Activated T-helper 1 cell treated with Interleukin-2 at 50 U/mL for 16 hours (primary cell): Measurements from ENCODE around the gene ZCCHC14.
"Not testable (repeated sequence)": the region's sequence is repeated elsewhere in the genome, so short reads cannot be mapped to it uniquely, and the experiment has no call there.

ENCODE experiments used
- DNase-seq: peaks from one replicate; pipeline ENCODE4 v3.0.0-alpha.2; 2020; ENCODE audit warnings: low read depth

Gene ZCCHC14

GRCh38 chr16:87380881-87381280 is 111.9 kb downstream of the ZCCHC14 start:
- no peak for DNase-seq

DNA sequence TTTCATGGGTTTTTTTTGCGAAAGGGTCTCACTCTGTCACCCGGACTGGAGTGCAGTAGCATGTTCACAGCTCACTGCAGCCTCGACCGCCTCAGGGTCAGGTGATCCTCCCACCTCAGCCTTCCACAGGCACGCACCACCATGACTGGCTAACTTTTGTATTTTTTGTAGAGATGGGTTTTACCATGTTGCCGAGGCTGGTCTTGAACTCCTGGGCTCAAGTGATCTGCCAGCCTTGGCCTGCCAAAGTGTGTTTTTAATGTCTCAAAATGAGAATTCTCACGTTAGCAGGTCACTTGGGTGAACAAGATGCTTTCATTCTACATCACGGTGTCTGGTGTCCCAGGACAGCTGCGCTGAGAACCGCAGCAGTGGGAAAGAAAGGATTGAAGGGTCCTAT is 112.4 kb downstream of the ZCCHC14 start:
- no peak for DNase-seq

GRCh38 chr16:87379312-87379752 is 113.5 kb downstream of the ZCCHC14 start:
- DNase-seq: not testable (repeated sequence)

- DNase-seq: no peak
Measured at GRCh38 chr16:87376660-87377059, 116.2 kb downstream of the ZCCHC14 start.

DNA sequence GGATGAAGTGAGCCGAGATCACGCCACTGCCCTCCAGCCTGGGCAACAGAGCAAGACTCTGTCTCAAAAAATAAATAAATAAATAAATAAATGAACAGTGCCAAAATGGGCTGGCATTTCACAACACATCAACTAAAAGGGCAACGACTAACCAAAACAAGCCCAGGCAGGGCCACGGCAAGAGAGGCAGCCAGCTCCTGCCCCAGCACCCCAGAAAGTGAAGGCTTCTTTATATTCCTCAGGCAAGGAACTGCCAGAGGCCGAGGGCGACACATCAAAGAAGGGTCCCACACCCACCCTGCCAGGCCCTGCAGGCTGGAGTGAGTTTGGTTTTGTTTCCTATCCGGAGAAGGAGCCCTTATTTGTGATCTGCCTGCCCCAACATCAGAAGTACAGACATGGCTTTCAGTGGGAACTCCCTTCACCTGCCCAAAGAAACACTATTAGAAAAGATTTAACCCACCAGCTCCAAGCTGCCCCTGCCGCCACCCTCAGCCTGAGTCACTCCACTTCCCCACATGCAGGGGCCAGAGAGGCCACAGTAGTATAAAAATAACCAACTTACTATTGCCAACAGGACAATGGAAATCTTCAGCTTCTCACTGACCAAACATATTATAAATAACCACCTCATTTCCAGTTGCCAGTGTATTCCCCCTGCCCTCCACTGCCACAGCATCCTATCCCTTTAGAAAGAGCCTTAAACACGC is 117.2 kb downstream of the ZCCHC14 start:
- no peak for DNase-seq

GRCh38 chr16:87374313-87374712 is 118.5 kb downstream of the ZCCHC14 start:
- no peak for DNase-seq

DNA sequence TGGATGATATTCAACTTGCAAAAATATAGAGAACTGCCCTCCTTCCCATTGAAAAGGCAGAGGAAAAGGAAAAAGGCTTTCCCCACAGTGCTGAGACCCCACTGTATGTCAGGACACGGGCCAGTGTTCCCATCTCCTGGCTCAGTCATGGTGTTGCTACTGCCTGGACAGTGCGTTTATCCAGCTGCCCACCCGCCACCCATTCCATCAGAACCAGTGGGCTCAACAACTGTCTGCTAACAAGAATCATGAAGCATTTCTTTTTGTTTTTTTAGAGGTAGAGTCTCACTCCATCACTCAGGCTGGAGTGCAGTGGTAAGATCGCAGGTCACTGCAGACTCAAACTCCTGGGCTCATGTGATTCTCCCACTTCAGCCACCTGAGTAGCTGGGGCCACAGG is 120.5 kb downstream of the ZCCHC14 start:
- no peak for DNase-seq

GRCh38 chr16:87371261-87371866 is 121.5 kb downstream of the ZCCHC14 start:
- no peak for DNase-seq

- DNase-seq: no peak
Measured at GRCh38 chr16:87369796-87370719, 122.8 kb downstream of the ZCCHC14 start.

- DNase-seq: no peak
Measured at GRCh38 chr16:87369117-87369765, 123.6 kb downstream of the ZCCHC14 start.

- no peak for DNase-seq
Measured at GRCh38 chr16:87368029-87368770, 124.6 kb downstream of the ZCCHC14 start.

DNA sequence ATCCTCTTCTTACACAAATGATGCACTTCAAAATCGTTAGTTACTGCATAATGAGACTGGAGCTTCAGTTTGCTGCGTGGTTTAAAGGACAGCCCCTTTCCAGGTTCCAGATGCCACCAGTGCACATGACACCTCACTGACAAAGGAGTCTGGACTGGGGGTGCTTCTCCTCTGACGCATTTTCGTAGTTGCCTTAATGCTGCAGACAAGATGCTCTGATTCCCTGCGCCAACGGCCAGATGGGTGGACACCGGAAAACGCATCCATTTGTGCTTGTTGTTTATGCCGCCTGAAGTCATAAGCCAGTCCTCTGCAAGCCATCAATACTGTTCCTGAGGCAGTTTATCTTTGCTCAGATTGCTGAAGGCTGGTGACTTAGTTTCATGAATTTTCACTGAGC is 125.3 kb downstream of the ZCCHC14 start:
- DNase-seq: no peak

GRCh38 chr16:87366930-87367329 is 125.9 kb downstream of the ZCCHC14 start:
- DNase-seq: no peak

DNA sequence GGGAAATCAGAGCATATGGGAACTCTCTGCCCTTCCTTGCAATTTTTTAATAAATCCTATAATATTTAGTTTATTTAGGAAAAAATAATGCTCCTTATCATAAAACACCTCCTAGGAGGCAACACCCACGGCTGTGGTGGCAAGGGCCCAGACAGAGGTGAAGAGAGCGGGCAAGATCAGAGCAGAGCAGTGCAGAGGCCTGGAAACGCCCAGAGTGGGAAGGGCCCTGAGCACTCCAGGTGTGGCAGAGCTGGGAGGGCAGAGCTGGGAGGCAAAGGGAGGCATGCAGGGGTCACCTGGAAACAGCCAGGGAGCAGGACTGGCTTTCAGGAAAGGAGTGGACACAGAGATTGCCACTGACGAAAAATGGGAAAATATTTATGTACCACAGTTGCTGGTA is 126.5 kb downstream of the ZCCHC14 start:
- no peak for DNase-seq

DNA sequence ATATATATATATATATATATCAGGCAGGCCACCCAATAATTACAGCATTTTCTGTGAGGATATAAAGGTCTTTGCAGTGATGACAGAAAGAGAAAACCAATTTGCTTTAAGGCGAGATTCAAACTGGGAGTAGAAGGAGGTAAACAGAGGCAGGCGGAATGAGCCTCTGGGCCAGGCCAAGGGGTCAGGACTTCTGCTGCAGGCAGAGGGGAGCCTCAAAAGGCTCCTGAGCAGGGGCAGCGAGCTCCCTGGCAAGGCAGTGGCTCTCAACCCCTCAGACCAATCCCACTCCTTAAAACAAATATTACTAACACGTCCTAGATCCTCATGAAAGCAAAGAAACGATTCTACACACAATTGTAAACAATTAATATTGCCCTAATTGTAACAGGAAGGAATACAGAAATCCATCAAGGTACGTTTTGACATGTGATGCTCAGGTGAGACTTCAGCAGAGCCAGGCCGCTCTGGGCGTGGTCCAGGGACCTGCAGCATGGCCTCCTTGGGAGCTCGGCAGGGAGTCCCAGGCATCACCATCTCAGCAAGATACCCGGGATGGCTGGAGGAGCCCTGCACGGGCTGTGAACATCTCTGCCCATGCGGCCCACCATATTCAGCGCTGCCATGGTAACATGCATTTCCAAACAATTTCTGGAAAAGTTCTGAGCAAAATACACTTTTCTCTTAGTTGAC is 127.7 kb downstream of the ZCCHC14 start:
- DNase-seq: no peak

DNA sequence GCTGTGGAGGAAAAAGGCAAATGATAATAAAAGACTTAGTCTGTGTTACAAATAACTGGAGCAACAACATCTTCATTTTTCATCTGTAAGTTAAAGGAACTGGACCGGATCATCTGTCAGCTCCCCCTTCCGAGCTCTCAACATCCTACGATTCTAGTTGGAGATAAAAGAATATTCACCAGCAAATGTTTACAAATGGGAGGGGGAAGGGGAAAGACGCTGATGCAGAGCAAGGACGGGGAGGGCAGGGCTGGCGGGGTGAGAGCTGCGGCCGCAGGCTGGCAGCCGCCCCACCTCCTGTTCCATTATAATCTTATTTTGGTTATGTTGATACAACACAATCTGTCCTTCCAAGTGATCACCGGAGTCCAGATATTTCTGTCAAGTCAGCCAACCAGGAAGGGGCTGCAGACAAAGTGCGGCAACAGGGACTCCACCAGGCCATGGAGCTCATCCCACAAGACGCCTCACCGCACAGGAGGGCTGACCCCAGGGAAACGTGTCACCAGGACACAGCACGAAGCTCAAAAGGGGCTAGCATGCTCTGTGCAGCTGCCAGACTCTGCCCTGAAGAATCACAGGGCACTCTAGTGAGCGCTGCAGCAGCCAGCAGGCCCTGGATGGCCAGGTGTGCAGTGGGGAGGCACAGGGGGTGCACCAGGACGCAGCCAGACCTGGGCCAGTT is 128.9 kb downstream of the ZCCHC14 start:
- no peak for DNase-seq

DNA sequence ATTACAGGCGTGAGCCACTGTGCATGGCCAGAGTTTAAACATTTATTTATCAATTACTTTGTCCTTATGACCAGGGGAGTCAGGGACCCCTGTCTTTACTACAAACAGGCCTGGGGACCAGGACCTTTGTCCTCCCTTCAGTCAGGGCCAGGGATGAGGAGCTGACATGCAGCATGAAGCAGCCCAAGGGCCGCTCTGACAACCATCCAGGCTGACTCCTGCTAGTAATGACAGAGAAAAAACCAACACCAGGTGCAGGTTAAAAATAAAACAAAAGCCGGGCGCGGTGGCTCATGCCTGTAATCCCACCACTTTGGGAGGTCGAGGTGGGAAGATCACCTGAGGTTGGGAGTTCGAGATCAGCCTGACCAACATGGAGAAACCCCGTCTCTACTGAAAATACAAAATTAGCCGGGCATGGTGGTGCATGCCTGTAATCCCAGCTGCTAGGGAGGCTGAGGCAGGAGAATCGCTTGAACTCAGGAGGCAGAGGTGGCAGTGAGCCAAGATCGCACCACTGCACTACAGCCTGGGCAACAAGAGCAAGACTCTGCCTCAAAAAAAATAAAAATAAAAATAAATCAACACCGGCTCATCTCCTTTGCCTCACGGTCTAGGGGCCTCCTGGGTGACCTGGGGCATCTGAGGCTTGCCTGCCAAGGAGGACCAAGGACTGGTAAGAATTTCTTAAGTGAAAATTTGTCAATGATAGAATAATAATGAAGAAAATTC is 129.8 kb downstream of the ZCCHC14 start:
- not testable (repeated sequence) for DNase-seq

DNA sequence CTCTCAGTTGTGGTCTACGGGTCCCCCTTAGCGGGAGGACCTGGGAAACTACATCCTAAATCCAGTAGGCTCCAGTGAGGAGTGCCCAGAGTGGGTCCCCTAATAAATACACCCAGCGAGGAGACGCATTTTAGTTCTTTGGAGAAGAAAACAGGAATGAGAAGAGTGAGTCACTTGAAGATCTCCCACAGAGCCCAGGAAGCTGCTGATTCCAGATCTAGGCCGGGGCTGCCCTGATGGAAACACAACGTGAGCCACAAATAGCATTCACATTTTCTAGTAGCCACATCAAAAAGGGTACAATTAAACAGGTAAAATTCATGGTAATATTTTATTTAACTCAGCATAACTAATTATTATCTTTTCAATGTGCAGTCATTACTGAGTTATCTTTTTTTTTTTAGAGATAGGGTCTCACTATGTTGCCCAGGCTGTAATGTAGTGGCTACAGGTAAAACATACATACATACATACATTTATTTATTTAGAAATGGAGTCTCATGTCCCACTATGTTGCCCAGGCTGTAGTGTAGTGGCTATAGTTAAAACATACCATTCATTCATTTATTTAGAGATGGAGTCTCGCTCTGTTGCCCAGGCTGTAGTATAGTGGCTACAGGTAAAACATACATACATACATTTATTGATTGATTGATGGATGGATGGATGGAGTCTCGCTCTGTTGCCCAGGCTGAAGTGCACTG is 130.8 kb downstream of the ZCCHC14 start:
- DNase-seq: no peak
